HCT116 (cell line): ENCODE measurements around the gene C1orf105. TPM values are rescaled to one million over a fixed set of nuclear protein-coding genes. Genes with fewer than 3 reads are reported as not detected.

ENCODE experiments used
- ATAC-seq: fragments of 200-7000 bp; cut with Tn5 transposase; 2 replicates; pipeline ENCODE4 v1.9.1; 2020; ENCODE audit warnings: mild to moderate bottlenecking, moderate library complexity
- BruUV-seq: library from RNA; stranded (reverse); fragments of 400-500 nt; replicated peaks from 2 replicates; lab custom pipeline; 2021; lab: Mats Ljungman, UMichigan
- CTCF ChIA-PET: fragments of 300-600 bp; sonication (Branson Sonifier 250); formaldehyde crosslinking; loops from one replicate; lab custom pipeline; 2021; ENCODE audit warnings: antibody characterized with exemption; lab: Charles Lee
- POLR2A ChIA-PET: fragments of 300-600, 350-600 bp; sonication (Branson Sonifier 250); formaldehyde crosslinking; loops from one replicate; lab custom pipeline; 2021; ENCODE audit warnings: antibody characterized with exemption; lab: Charles Lee
- RAD21 ChIA-PET, 2 experiments: fragments of 300-600 bp; sonication (Branson Sonifier 250); formaldehyde crosslinking; loops; one replicate each; lab custom pipeline; 2023; ENCODE audit warnings: low total read pairs in 2 of 2; ENCODE audit not compliant: uncharacterized antibody in 2 of 2, unreplicated experiment in 2 of 2, low non-redundant PET in 1 of 2; lab: Charles Lee
- DNase-seq: peaks from one replicate; pipeline ENCODE4 v3.0.0-alpha.2; 2010; ENCODE audit warnings: low read depth, low spot score
- H2AFZ ChIP-seq: fragments of 200-600 bp; shearing (Covaris generic), sonication (generic); 2 replicates; pipeline ENCODE4 v1.6.1; 2017; ENCODE audit warnings: low read depth, mixed run types, mixed read lengths, antibody characterized with exemption, low read length; ENCODE audit not compliant: poor library complexity, severe bottlenecking
- H3K27ac ChIP-seq: 2 replicates; pipeline ENCODE4 v1.5.1; 2012; ENCODE audit warnings: low read depth, low read length
- H3K27me3 ChIP-seq: fragments of 200-600 bp; sonication (generic); 2 replicates; pipeline ENCODE4 v1.6.1; 2016; ENCODE audit warnings: mixed run types, low read length, mixed read lengths; ENCODE audit not compliant: insufficient read depth
- H3K36me3 ChIP-seq, 2 experiments: fragments of 200-500 bp in 1 of 2; fragments of 200-600 bp in 1 of 2; sonication (Bioruptor generic) in 1 of 2; sonication (generic) in 1 of 2; 2 replicates each; pipeline versions ENCODE4 v1.5.1 to v1.6.1; 2014 to 2016; ENCODE audit warnings: low read length in 2 of 2, inconsistent platforms in 1 of 2, mixed read lengths in 1 of 2, mixed run types in 1 of 2; ENCODE audit not compliant: insufficient read depth in 2 of 2, control insufficient read depth in 1 of 2
- H3K4me1 ChIP-seq, 2 experiments: fragments of 200-600 bp in 1 of 2; sonication (generic) in 1 of 2; 2 replicates each; pipeline versions ENCODE4 v1.5.1 to v1.6.1; 2012 to 2017; ENCODE audit warnings: low read length in 2 of 2, inconsistent platforms in 1 of 2, mild to moderate bottlenecking in 1 of 2, mixed read lengths in 1 of 2, mixed run types in 1 of 2, moderate library complexity in 1 of 2; ENCODE audit not compliant: insufficient read depth in 2 of 2, control insufficient read depth in 1 of 2
- H3K4me2 ChIP-seq: fragments of 200-600 bp; sonication (generic); 2 replicates; pipeline ENCODE4 v1.6.1; 2017; ENCODE audit warnings: mixed run types, low read length, mixed read lengths
- H3K4me3 ChIP-seq, 2 experiments: fragments of 200-600 bp in 1 of 2; sonication (generic) in 1 of 2; replicated peaks in 1 of 2; 2 replicates each; pipeline ENCODE4 v1.5.1; 2011 to 2016; ENCODE audit warnings: low read length in 2 of 2, control low read depth in 1 of 2, low read depth in 1 of 2, mild to moderate bottlenecking in 1 of 2, mixed read lengths in 1 of 2, mixed run types in 1 of 2
- H3K79me2 ChIP-seq: fragments of 200-600 bp; sonication (generic); 2 replicates; pipeline ENCODE4 v1.6.1; 2017; ENCODE audit warnings: mild to moderate bottlenecking, mixed run types, low read length, moderate library complexity, mixed read lengths; ENCODE audit not compliant: insufficient read depth
- H3K9ac ChIP-seq: fragments of 200-600 bp; sonication (generic); 2 replicates; pipeline ENCODE4 v1.6.1; 2016; ENCODE audit warnings: low read length, mixed read lengths
- H3K9me2 ChIP-seq: fragments of 200-600 bp; sonication (generic), shearing (Covaris generic); 2 replicates; pipeline ENCODE4 v1.6.1; 2017; ENCODE audit warnings: mixed run types, mild to moderate bottlenecking, moderate library complexity; ENCODE audit not compliant: insufficient read depth
- H3K9me3 ChIP-seq, 2 experiments: fragments of 200-500 bp in 1 of 2; fragments of 200-600 bp in 1 of 2; sonication (Bioruptor generic) in 1 of 2; sonication (generic) in 1 of 2; 2 replicates each; pipeline ENCODE4 v1.6.1; 2014 to 2017; ENCODE audit warnings: low read length in 2 of 2, mixed read lengths in 2 of 2, inconsistent platforms in 1 of 2, low read depth in 1 of 2, mild to moderate bottlenecking in 1 of 2, mixed run types in 1 of 2, moderate library complexity in 1 of 2; ENCODE audit not compliant: control insufficient read depth in 1 of 2, insufficient read depth in 1 of 2
- H4K20me1 ChIP-seq: fragments of 200-600 bp; sonication (generic), shearing (Covaris generic); 2 replicates; pipeline ENCODE4 v1.6.1; 2017; ENCODE audit warnings: mixed run types, mild to moderate bottlenecking, moderate library complexity; ENCODE audit not compliant: insufficient read depth
- CBX3 ChIP-seq: IDR thresholded peaks from 2 replicates; pipeline ENCODE4 v1.6.1; 2012; ENCODE audit warnings: low read depth
- CEBPB ChIP-seq: IDR thresholded peaks from 2 replicates; pipeline ENCODE4 v1.6.1; 2012; ENCODE audit warnings: low read depth
- ELF1 ChIP-seq: IDR thresholded peaks from 2 replicates; pipeline ENCODE4 v1.6.1; 2012; ENCODE audit warnings: low read depth, borderline replicate concordance
- FOSL1 ChIP-seq: IDR thresholded peaks from 2 replicates; pipeline ENCODE4 v1.6.1; 2012; ENCODE audit warnings: low read depth
- JUND ChIP-seq: IDR thresholded peaks from 2 replicates; pipeline ENCODE4 v1.6.1; 2012
- POLR2AphosphoS5 ChIP-seq: IDR thresholded peaks from 2 replicates; pipeline ENCODE4 v1.6.1; 2011; ENCODE audit warnings: mild to moderate bottlenecking, low read depth, low read length, moderate library complexity
- RAD21 ChIP-seq: IDR thresholded peaks from 2 replicates; pipeline ENCODE4 v1.6.1; 2012; ENCODE audit warnings: low read depth, mild to moderate bottlenecking
- SIN3A ChIP-seq: IDR thresholded peaks from 2 replicates; pipeline ENCODE4 v1.6.1; 2012; ENCODE audit warnings: low read depth
- SP1 ChIP-seq: IDR thresholded peaks from 2 replicates; pipeline ENCODE4 v1.6.1; 2012; ENCODE audit warnings: low read depth
- TCF7L2 ChIP-seq: IDR thresholded peaks from 2 replicates; pipeline ENCODE4 v1.7.0; 2011; ENCODE audit warnings: borderline replicate concordance, inconsistent platforms; ENCODE audit not compliant: insufficient read depth, insufficient read length; ENCODE audit errors: extremely low read depth
- ZFX ChIP-seq: fragments of 450-650 bp; IDR thresholded peaks from 2 replicates; pipeline ENCODE4 v1.6.1; 2017
- ZNF274 ChIP-seq: fragments of 200-500 bp; sonication (Bioruptor generic); IDR thresholded peaks from 2 replicates; pipeline ENCODE4 v1.6.1; 2014; ENCODE audit warnings: mild to moderate bottlenecking, low read depth, low read length, inconsistent platforms
- intact Hi-C: fragments of 100-400 bp; cut with micrococcal nuclease; formaldehyde crosslinking; loops from 2 replicates; pipeline ENCODE4 v1.10.0; 2022
- total RNA-seq: library from RNA; stranded (reverse); gene quantifications from one replicate; pipeline ENCODE4 v1.2.1, GENCODE V29; 2021; ENCODE audit not compliant: unreplicated experiment
- TF ChIP-seq, protein P1 (sequence below), 3 experiments: fragments of 200-600 bp in 1 of 3; sonication (generic) in 1 of 3; IDR thresholded peaks in 2 of 3; conservative IDR thresholded peaks in 1 of 3; 2 replicates each; pipeline ENCODE4 v1.5.1; 2012 to 2017; ENCODE audit warnings: low read depth in 2 of 3, low read length in 2 of 3, antibody characterized with exemption in 1 of 3, borderline replicate concordance in 1 of 3, control low read depth in 1 of 3, mild to moderate bottlenecking in 1 of 3, mixed read lengths in 1 of 3, mixed run types in 1 of 3, moderate library complexity in 1 of 3; ENCODE audit not compliant: insufficient read depth in 1 of 3
- TF ChIP-seq, protein P2 (sequence below): IDR thresholded peaks from 2 replicates; pipeline ENCODE4 v1.6.1; 2012
- TF ChIP-seq, protein P3 (sequence below): IDR thresholded peaks from 2 replicates; pipeline ENCODE4 v1.6.1; 2012; ENCODE audit warnings: low read depth

The C1orf105 gene
- total RNA-seq, 1 experiment from 2014 or later: not detected

DNA sequence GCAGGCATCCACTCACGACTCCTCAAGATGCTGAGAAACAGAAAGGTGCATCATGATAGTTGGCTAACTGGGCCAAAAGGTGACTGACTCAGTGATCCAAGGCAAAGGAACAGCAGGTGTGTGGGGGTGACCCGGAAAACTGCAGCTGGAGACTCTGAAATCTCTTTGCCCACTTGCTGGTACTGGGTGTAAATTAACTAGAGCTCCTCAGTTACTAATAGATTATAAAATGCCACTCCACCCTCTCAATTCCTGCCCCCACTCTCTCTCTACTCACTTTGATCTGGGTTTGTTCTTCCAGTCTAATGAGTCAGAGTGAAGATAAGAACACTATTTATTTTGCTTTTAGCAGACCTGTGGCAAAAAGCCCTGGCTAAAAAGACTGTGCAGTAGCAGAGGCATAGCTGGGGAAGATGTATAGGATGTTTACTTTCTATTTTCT is 30.5 kb downstream of the C1orf105 start:
- H3K27ac ChIP-seq: no peak overlapping the region
- DNase-seq (no peak), ATAC-seq (no peak)
- H3K79me2 ChIP-seq: no peaks in the 10 kb centered on the region
- TF ChIP-seq CEBPB (no peak), ZNF274 (no peak), TCF7L2 (peak; percentile 26), SP1 (no peak), JUND (peak; percentile 12; the same call in 1 of the 2 replicates), SIN3A (no peak), FOSL1 (peak; percentile 41; the same call in 1 of the 2 replicates), POLR2AphosphoS5 (no peak), ZFX (no peak), RAD21 (no peak), ELF1 (no peak), CBX3 (no peak)
- TF ChIP-seq, protein P1, sequence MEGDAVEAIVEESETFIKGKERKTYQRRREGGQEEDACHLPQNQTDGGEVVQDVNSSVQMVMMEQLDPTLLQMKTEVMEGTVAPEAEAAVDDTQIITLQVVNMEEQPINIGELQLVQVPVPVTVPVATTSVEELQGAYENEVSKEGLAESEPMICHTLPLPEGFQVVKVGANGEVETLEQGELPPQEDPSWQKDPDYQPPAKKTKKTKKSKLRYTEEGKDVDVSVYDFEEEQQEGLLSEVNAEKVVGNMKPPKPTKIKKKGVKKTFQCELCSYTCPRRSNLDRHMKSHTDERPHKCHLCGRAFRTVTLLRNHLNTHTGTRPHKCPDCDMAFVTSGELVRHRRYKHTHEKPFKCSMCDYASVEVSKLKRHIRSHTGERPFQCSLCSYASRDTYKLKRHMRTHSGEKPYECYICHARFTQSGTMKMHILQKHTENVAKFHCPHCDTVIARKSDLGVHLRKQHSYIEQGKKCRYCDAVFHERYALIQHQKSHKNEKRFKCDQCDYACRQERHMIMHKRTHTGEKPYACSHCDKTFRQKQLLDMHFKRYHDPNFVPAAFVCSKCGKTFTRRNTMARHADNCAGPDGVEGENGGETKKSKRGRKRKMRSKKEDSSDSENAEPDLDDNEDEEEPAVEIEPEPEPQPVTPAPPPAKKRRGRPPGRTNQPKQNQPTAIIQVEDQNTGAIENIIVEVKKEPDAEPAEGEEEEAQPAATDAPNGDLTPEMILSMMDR (IDR thresholded peaks at IDR 0.05 in 2 of 3, conservative IDR thresholded peaks at IDR 0.05 in 1 of 3; ENCODE audit: borderline replicate concordance in 1 of 3, insufficient read depth in 1 of 3, low read depth in 2 of 3, low read length in 2 of 3): no peak
- TF ChIP-seq, protein P2, sequence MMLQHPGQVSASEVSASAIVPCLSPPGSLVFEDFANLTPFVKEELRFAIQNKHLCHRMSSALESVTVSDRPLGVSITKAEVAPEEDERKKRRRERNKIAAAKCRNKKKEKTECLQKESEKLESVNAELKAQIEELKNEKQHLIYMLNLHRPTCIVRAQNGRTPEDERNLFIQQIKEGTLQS: no peak
- TF ChIP-seq, protein P3, sequence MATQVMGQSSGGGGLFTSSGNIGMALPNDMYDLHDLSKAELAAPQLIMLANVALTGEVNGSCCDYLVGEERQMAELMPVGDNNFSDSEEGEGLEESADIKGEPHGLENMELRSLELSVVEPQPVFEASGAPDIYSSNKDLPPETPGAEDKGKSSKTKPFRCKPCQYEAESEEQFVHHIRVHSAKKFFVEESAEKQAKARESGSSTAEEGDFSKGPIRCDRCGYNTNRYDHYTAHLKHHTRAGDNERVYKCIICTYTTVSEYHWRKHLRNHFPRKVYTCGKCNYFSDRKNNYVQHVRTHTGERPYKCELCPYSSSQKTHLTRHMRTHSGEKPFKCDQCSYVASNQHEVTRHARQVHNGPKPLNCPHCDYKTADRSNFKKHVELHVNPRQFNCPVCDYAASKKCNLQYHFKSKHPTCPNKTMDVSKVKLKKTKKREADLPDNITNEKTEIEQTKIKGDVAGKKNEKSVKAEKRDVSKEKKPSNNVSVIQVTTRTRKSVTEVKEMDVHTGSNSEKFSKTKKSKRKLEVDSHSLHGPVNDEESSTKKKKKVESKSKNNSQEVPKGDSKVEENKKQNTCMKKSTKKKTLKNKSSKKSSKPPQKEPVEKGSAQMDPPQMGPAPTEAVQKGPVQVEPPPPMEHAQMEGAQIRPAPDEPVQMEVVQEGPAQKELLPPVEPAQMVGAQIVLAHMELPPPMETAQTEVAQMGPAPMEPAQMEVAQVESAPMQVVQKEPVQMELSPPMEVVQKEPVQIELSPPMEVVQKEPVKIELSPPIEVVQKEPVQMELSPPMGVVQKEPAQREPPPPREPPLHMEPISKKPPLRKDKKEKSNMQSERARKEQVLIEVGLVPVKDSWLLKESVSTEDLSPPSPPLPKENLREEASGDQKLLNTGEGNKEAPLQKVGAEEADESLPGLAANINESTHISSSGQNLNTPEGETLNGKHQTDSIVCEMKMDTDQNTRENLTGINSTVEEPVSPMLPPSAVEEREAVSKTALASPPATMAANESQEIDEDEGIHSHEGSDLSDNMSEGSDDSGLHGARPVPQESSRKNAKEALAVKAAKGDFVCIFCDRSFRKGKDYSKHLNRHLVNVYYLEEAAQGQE: no peak
- ChIA-PET CTCF (interaction anchor here (0.7 to 3.3 kb wide), 4 partner anchors 9 to 277 kb away, joined by 3 to 24 read pairs (median 4); no protein-coding TSS in a partner anchor), RAD21 (interaction anchor here in 1 of 2 experiments (0.7 to 1.2 kb wide), 2 partner anchors 267 to 465 kb away, joined by 3 read pairs; no protein-coding TSS in a partner anchor), POLR2A (no interaction called here)
- peak overlapping the region; percentile 7; the same call in 1 of the 2 replicates for H3K4me2 ChIP-seq
- H3K9me3 ChIP-seq: no peaks in the 10 kb centered on the region
- intact Hi-C loops: loop anchor here (2.0 kb wide), 1 partner anchor 82 kb away; the partner anchor contains the start of gene SUCO
- H3K27me3 ChIP-seq: no peaks in the 10 kb centered on the region
- no peaks in the 10 kb centered on the region for H3K9me2 ChIP-seq
- H2AFZ ChIP-seq: peak overlapping the region; percentile 29
- no peak overlapping the region for H3K4me3 ChIP-seq
- H3K9ac ChIP-seq: no peak overlapping the region
- no peaks in the 10 kb centered on the region for H3K36me3 ChIP-seq
- H4K20me1 ChIP-seq: no peaks in the 10 kb centered on the region
- peaks cover 0 to 20% of the 10 kb centered on the region in 2 experiments; a peak in 2 of 4 replicates for H3K4me1 ChIP-seq
- BruUV-seq: no TSS peak
